Thyroid gland (tissue), 4 donors: ENCODE measurements around the gene GPR156. TPM values are rescaled to one million over a fixed set of nuclear protein-coding genes. Genes with fewer than 3 reads are reported as not detected.

ENCODE experiments used
- DNase-seq, 2 donors: peaks; one replicate each; pipeline ENCODE4 v3.0.0-alpha.2; 2019
- H3K27ac ChIP-seq, 3 donors: fragments of 200-600 bp; sonication (generic); 1 replicate in 2 of 3; 2 replicates in 1 of 3; pipeline ENCODE4 v1.5.1; 2016 to 2019; ENCODE audit warnings: mild to moderate bottlenecking in 1 of 3, moderate library complexity in 1 of 3
- H3K27me3 ChIP-seq: fragments of 200-600 bp; sonication (generic); one replicate; pipeline ENCODE4 v1.5.1; 2019
- H3K36me3 ChIP-seq, 2 donors: fragments of 200-600 bp; sonication (generic); one replicate each; pipeline ENCODE4 v1.5.1; 2016 to 2019
- H3K4me1 ChIP-seq, 2 donors: fragments of 200-600 bp; sonication (generic); one replicate each; pipeline ENCODE4 v1.5.1; 2017 to 2019
- H3K4me3 ChIP-seq, 3 donors: fragments of 200-600 bp; sonication (generic); replicated peaks in 1 of 3; 1 replicate in 2 of 3; 2 replicates in 1 of 3; pipeline ENCODE4 v1.5.1; 2016; ENCODE audit warnings: mild to moderate bottlenecking in 1 of 3
- H3K9me3 ChIP-seq: fragments of 200-600 bp; sonication (generic); one replicate; pipeline ENCODE4 v1.5.1; 2017
- POLR2A ChIP-seq, 2 donors: fragments of 450-650 bp; IDR thresholded peaks; one replicate each; pipeline ENCODE4 v1.6.1; 2017; ENCODE audit warnings: antibody characterized with exemption in 2 of 2, mild to moderate bottlenecking in 2 of 2, moderate library complexity in 1 of 2
- WGBS, 2 donors: methylation state at CpG; one replicate each; pipeline ENCODE4 v1.1.5; 2017; 5-methylcytosine and 5-hydroxymethylcytosine counted together
- intact Hi-C: fragments of 100-400 bp; cut with DNase I; formaldehyde crosslinking; loops from one replicate; pipeline ENCODE4 v1.15.1; 2023
- total RNA-seq, 4 donors: library from RNA; depleted of rRNA; stranded (reverse); fragments of >200 nt; gene quantifications; one replicate each; pipeline ENCODE4 v1.2.3, GENCODE V29; 2016
- TF ChIP-seq, protein P1 (sequence below), 6 experiments: fragments of 200-600 bp in 3 of 6; fragments of 450-650 bp in 3 of 6; sonication (generic) in 3 of 6; IDR thresholded peaks; one replicate each; pipeline ENCODE4 v1.5.1; 2016 to 2019; ENCODE audit warnings: antibody characterized with exemption in 6 of 6, mild to moderate bottlenecking in 2 of 6, inconsistent platforms in 1 of 6, moderate library complexity in 1 of 6

GPR156 gene
- total RNA-seq, 4 donors from 2014 or later = not detected

DNA sequence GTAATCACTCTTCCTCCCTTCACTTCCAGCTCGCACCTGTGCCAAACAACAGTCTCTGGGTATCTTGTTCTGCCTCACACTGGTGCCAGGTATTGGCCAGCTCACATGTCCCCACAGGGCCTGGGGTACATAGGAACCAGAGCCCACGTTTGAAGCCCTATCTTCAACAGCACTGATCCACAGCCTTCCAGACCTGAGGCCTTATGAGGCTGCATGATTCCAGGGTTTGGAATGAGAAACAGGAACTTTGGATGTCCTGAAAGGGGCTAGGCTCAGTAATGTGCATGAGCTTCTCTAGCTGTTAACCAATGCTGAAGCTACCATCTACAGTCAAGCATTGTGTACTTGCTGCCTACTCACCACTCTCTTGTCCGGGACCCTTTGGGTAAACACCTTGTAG is 92.4 kb downstream of the GPR156 start:
- DNase-seq = no peak
- TF ChIP-seq POLR2A (IDR thresholded peaks at IDR 0.05) = no peak
- TF ChIP-seq, protein P1, sequence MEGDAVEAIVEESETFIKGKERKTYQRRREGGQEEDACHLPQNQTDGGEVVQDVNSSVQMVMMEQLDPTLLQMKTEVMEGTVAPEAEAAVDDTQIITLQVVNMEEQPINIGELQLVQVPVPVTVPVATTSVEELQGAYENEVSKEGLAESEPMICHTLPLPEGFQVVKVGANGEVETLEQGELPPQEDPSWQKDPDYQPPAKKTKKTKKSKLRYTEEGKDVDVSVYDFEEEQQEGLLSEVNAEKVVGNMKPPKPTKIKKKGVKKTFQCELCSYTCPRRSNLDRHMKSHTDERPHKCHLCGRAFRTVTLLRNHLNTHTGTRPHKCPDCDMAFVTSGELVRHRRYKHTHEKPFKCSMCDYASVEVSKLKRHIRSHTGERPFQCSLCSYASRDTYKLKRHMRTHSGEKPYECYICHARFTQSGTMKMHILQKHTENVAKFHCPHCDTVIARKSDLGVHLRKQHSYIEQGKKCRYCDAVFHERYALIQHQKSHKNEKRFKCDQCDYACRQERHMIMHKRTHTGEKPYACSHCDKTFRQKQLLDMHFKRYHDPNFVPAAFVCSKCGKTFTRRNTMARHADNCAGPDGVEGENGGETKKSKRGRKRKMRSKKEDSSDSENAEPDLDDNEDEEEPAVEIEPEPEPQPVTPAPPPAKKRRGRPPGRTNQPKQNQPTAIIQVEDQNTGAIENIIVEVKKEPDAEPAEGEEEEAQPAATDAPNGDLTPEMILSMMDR (IDR thresholded peaks at IDR 0.05) = no peak
- Histone ChIP-seq H3K4me1 (no peaks in the 10 kb centered on the region), H3K4me3 (no peak overlapping the region), H3K27ac (no peak overlapping the region), H3K9me3 (no peaks in the 10 kb centered on the region), H3K27me3 (no peaks in the 10 kb centered on the region), H3K36me3 (no peaks in the 10 kb centered on the region)
- 77 to 91% methylated on average over 3 of the region's 3 CpGs for WGBS, 2 donors
- intact Hi-C loops = no loop called here

DNA sequence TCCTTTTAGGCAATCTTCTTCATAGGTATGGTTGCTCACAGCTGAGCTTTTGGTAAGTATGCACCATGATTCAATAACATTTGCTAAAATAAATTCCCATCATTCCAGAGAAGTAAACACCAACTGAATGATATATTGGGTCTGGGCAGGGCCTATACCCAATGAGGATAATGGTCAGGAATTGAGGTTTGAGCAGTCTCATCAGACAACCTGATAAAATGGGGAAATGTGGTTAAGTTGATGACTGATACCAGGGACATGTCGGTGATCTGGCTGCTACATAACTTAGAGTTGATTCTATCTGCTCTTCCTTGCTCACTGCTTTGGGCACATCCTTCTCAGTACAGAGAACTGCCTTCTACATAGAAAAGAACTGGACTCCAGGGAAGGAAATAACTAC is 92.9 kb downstream of the GPR156 start:
- intact Hi-C loops = no loop called here
- Histone ChIP-seq H3K36me3 (no peaks in the 10 kb centered on the region), H3K9me3 (no peaks in the 10 kb centered on the region), H3K27me3 (no peaks in the 10 kb centered on the region), H3K4me1 (no peaks in the 10 kb centered on the region), H3K27ac (no peak overlapping the region), H3K4me3 (no peak overlapping the region)
- no peak for DNase-seq
- TF ChIP-seq, protein P1 (IDR thresholded peaks at IDR 0.05) = no peak
- TF ChIP-seq POLR2A (IDR thresholded peaks at IDR 0.05) = no peak
- 91 to 95% methylated on average over 1 of the region's 1 CpG for WGBS, 2 donors

DNA sequence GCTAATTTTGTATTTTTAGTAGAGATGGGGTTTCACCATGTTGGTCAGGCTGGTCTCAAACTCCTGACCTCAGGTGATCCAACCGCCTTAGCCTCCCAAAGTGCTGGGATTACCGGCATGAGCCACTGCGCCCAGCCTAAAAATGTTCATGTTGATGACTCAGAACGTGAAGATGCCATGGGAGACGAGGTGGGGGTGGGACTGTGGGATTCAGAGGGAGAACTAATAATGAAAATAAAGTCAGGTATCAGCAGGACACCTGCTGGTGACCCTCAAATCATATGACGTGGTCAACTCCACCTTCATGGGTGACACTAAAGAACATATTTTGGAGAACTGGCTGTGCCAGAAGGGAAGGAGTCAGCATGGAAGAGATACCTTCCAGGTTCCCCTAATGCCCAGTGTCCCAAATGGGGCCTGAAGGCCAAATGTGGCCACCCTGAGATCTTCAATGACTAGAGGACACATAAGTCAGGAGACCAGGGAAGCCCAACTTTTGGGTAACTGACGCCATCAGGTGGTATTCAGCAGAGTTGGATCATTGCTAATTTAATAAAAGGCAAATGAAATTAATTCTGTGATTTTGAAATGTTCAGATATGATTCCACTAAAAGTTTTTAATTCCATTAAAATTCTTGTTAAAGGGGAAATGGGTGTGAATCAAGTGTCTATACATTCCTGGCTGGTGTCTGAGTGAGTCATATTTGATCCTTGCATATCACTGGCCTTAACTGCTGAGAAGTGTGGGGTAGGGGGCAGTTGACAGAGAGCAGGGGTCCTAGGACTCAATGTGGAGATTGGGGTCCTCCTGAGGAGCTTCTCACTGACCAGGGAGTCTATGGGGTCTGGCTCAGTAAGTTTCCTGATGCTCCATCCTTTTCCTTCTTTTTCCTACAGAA is 102.2 kb downstream of the GPR156 start:
- no peak overlapping the region for H3K4me3 ChIP-seq
- no peak for TF ChIP-seq POLR2A (IDR thresholded peaks at IDR 0.05)
- TF ChIP-seq, protein P1 (IDR thresholded peaks at IDR 0.05) = peak in 4 of 6 experiments; percentile 14 to 41 (median 36)
- 87 to 92% methylated on average over 7 of the region's 7 CpGs for WGBS, 2 donors
- H3K4me1 ChIP-seq = peaks cover 3% of the 10 kb centered on the region in 2 donors
- H3K27me3 ChIP-seq = no peaks in the 10 kb centered on the region
- DNase-seq = peak; percentile 13 to 21
- H3K27ac ChIP-seq = no peak overlapping the region
- no peaks in the 10 kb centered on the region for H3K36me3 ChIP-seq
- intact Hi-C loops = loop anchor here (10.0 kb wide), 1 partner anchor 288 kb away; no protein-coding TSS in a partner anchor
- no peaks in the 10 kb centered on the region for H3K9me3 ChIP-seq

DNA sequence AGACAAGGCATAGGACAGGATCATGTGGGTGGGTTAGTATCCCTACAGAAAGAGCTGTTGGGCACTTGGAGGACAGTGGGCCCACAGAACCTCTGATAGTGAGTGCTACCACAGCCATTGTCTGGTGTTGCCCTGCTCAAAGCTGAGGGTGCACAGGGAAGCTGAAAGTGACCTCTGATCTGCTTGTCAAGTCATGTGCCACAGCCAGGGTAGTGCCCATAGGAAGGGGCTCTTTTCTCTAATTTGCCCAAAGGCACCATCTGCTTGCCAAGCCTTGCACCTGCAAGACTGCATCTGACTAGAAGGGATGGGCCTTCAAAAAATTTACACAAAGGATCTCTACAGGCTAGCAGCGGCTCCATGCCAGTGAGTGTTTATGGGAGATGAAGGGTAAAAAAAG is 103.4 kb downstream of the GPR156 start:
- no peaks in the 10 kb centered on the region for H3K27me3 ChIP-seq
- no peaks in the 10 kb centered on the region for H3K9me3 ChIP-seq
- TF ChIP-seq, protein P1 (IDR thresholded peaks at IDR 0.05) = no peak
- H3K36me3 ChIP-seq = no peaks in the 10 kb centered on the region
- 93 to 100% methylated on average over 1 of the region's 1 CpG for WGBS, 2 donors
- DNase-seq = no peak
- intact Hi-C loops = loop anchor here (10.0 kb wide), 1 partner anchor 287 kb away; no protein-coding TSS in a partner anchor
- no peak overlapping the region for H3K4me3 ChIP-seq
- peaks cover 12 to 16% of the 10 kb centered on the region in 2 donors for H3K4me1 ChIP-seq
- no peak overlapping the region for H3K27ac ChIP-seq
